GM12875 (cell line): ENCODE data around the gene ARRDC4.

Experiments
- H3K4me3 ChIP-seq: one replicate; pipeline ENCODE4 v1.5.1; 2011; ENCODE audit warnings: low read depth, low read length, control low read depth
- CTCF ChIP-seq: IDR thresholded peaks from 2 replicates; pipeline ENCODE4 v1.5.1; 2011; ENCODE audit warnings: low read depth, mild to moderate bottlenecking, control low read depth, inconsistent platforms, low read length, moderate library complexity, borderline replicate concordance; ENCODE audit not compliant: insufficient read depth

Gene ARRDC4

GRCh38 chr15:97960364-97961066 lies at the start of gene ARRDC4:
Gene ARRDC4 (plus strand): TSS chr15:97960703. CDS start chr15:97960862, 159 bp downstream.
- TF ChIP-seq CTCF: no peak
- H3K4me3 ChIP-seq: no peak within 1 kb of the TSS

DNA sequence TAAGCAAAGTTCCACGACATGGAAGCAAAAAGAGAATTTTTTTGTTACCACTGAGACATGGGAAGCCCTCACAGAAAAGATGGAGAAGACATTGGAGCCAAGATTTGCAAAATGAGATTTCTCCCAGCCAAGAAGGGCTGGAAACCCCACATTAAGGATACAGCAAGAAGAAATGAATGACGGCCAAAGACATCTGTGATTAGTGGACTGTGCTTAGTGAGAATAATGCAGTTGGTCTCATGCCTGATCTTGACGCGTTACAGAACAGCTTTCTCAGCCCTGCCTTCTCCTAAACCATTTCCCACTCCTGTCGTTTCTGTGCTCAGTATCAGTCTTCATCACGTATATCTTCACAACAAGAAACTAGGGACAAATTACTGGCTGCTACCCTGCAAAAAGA lies 45.8 kb upstream of the ARRDC4 start:
- TF ChIP-seq CTCF: no peak
- no peak overlapping the region for H3K4me3 ChIP-seq

GRCh38 chr15:97915261-97915660 lies 45.2 kb upstream of the ARRDC4 start:
- H3K4me3 ChIP-seq: no peak overlapping the region

DNA sequence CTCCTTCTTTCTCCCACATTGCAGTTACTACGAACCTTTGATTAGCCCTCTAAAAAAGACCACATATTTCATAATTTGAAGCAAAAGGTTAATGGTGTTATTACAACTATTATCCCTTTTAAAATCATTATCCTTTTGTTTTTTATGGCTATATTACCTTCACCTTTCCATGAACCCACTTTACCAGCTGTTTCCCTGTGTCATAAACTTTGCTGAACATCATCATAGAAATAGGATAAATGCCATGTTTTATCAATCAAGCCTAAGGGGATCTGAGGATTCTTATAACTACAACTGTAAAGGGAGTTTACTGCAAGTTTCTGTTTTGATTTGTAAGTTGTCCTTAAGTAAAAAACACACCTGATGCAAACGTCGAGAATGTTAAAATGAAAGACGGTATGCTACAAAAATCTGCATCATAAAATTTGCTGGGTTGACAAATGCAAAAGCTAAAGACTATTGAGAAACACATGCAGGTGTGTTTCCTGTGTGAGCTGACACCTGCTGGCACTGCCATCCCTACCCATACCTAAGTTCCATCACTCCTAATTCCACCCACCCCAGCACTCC lies 39.1 kb upstream of the ARRDC4 start:
- no peak for TF ChIP-seq CTCF
- H3K4me3 ChIP-seq: no peak overlapping the region

More at GRCh38 chr15:97915261-97915660, 45.2 kb upstream of the ARRDC4 start:
- TF ChIP-seq CTCF: no peak

DNA sequence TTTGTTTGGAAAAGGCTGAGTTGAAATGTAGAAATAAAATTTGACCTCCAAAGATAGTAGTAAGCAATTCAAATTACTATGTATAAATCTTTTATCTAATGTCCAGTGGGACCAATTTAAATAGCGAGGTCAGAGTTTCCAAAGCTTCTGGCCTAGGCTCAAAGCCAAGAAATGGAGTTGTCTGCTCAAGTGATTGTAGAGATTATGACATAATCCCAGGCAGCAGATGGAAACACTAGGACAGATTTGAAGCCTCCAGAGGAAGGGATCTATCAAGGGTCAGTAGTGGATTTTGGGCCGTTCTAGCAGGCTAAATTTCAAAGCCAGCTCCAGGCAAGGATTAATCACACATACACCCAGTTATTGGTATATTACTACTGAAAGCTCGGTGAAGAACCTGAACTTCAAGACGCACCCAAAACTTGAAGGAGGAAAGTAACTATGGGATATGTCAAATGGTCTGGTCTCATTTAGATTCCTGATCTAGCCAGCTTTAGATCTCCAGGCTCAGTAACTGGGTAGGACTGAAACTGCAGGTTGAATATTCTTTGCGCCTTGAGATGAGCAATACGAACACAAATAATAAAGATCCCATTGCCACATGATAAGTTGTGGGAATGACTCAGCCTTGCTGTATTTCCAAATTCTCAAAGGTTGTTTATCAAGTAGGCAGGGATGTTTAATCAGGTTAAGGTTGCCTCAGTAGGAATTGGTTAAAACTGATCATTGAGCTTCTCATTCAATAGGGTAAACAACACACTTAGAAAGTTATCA lies 30.9 kb upstream of the ARRDC4 start:
- H3K4me3 ChIP-seq: no peak overlapping the region
- no peak for TF ChIP-seq CTCF

DNA sequence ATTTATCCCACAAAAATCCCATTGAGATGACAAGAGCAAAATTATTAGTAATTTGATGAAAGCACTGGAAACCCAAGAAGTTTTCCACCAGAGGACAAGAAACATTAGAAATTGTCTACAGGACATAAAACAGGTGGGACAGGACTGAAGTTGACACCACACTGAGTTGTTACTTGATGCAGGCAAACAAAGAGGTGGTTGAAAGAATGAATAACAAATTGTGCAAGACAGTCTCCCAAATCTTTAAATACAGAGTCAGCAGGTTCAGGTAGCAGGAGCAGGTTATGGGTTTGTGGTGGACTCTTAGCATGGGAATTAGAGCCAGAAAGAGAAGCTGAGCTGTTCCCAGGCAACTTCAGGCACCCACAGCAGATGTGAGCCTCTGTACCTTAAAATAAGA lies 30.3 kb upstream of the ARRDC4 start:
- no peak overlapping the region for H3K4me3 ChIP-seq

More for the DNA sequence above, 30.3 kb upstream of the ARRDC4 start:
- no peak for TF ChIP-seq CTCF
